Left colon (tissue), 2 donors: ENCODE measurements around the gene USP10. TPM values are rescaled to one million over a fixed set of nuclear protein-coding genes. Genes with fewer than 3 reads are reported as not detected.
A peak's percentile ranks its signal among the peaks of the same experiment; 100 is the strongest.

ENCODE experiments used
- ATAC-seq: fragments of 200-7000 bp; cut with Tn5 transposase; one replicate; pipeline ENCODE4 v1.9.1; 2020; ENCODE audit warnings: mild to moderate bottlenecking, moderate library complexity
- DNase-seq, 2 donors: peaks; one replicate each; pipeline ENCODE4 v3.0.0-alpha.2; 2020
- intact Hi-C, 2 donors: fragments of 100-400 bp; cut with DNase I in 1 of 2; cut with micrococcal nuclease in 1 of 2; formaldehyde crosslinking; loops; one replicate each; pipeline versions ENCODE4 v1.11.2 to v1.14.0; 2022; cut with DNase I, micrococcal nuclease
- total RNA-seq, 2 donors: library from RNA; stranded (reverse); fragmentation: NEBNext Ultra II Directional; extraction: Animal tissue kit (Norgen Biotek cat#: 25700); gene quantifications; one replicate each; pipeline ENCODE4 v1.2.1, GENCODE V29; 2021
- donor health status: DM: no; HTN: no; CAD: no.
- donor health status: DM: yes; HTN: yes; CAD: no.

Gene USP10
- total RNA-seq, 2 donors from 2014 or later: 65.3 to 77.3 TPM

- ATAC-seq: no peak
- no peak for DNase-seq
- intact Hi-C loops: no loop called here
Observed at GRCh38 chr16:84807776-84808175, 108.0 kb downstream of the USP10 start.

- intact Hi-C loops: no loop called here
- no peak for DNase-seq
- ATAC-seq: peak; percentile 22
Observed at GRCh38 chr16:84808826-84809225, 109.0 kb downstream of the USP10 start.

- no peak for DNase-seq
- intact Hi-C loops: no loop called here
- no peak for ATAC-seq
Observed at GRCh38 chr16:84810518-84811273, 110.9 kb downstream of the USP10 start.

GRCh38 chr16:84811529-84811928 is 111.7 kb downstream of the USP10 start:
- ATAC-seq: no peak
- intact Hi-C loops: no loop called here

GRCh38 chr16:84813141-84813934 is 113.5 kb downstream of the USP10 start:
- DNase-seq (no peak), ATAC-seq (no peak)
- intact Hi-C loops: no loop called here

More at GRCh38 chr16:84811529-84811928, 111.7 kb downstream of the USP10 start:
- no peak for DNase-seq

- DNase-seq: no peak
- no peak for ATAC-seq
- intact Hi-C loops: no loop called here
Observed at GRCh38 chr16:84815462-84815861, 115.7 kb downstream of the USP10 start.

- ATAC-seq: no peak
- no peak for DNase-seq
- intact Hi-C loops: no loop called here
Observed at GRCh38 chr16:84816023-84816422, 116.2 kb downstream of the USP10 start.

- no peak for ATAC-seq
- intact Hi-C loops: no loop called here
Observed at GRCh38 chr16:84816485-84816884, 116.7 kb downstream of the USP10 start.

GRCh38 chr16:84817206-84817605 is 117.4 kb downstream of the USP10 start:
- ATAC-seq (no peak), DNase-seq (no peak)
- intact Hi-C loops: no loop called here

More at GRCh38 chr16:84816485-84816884, 116.7 kb downstream of the USP10 start:
- no peak for DNase-seq

- ATAC-seq: no peak
- intact Hi-C loops: no loop called here
- DNase-seq: no peak
Observed at GRCh38 chr16:84817613-84818012, 117.8 kb downstream of the USP10 start.

- no peak for ATAC-seq
- intact Hi-C loops: no loop called here
Observed at GRCh38 chr16:84818133-84818532, 118.3 kb downstream of the USP10 start.

GRCh38 chr16:84818989-84819643 is 119.3 kb downstream of the USP10 start:
- DNase-seq (no peak), ATAC-seq (no peak)
- intact Hi-C loops: no loop called here

More at GRCh38 chr16:84818133-84818532, 118.3 kb downstream of the USP10 start:
- no peak for DNase-seq

- ATAC-seq (peak; percentile 99), DNase-seq (peak; percentile 91 to 96)
- intact Hi-C loops: no loop called here
Observed at GRCh38 chr16:84819644-84820304, 120.0 kb downstream of the USP10 start, which contains the start of gene CRISPLD2. Gene CRISPLD2 (plus strand): TSS chr16:84819985. CDS start chr16:84838496, 18,511 bp downstream.

GRCh38 chr16:84820305-84820684 is 120.5 kb downstream of the USP10 start:
- ATAC-seq (peak; percentile 7), DNase-seq (no peak)
- intact Hi-C loops: no loop called here

GRCh38 chr16:84820771-84821170 is 121.0 kb downstream of the USP10 start:
- DNase-seq (no peak), ATAC-seq (no peak)
- intact Hi-C loops: no loop called here

- ATAC-seq: no peak
- no peak for DNase-seq
- intact Hi-C loops: no loop called here
Observed at GRCh38 chr16:84821179-84821578, 121.4 kb downstream of the USP10 start.

GRCh38 chr16:84821728-84822689 is 122.2 kb downstream of the USP10 start:
- intact Hi-C loops: no loop called here
- DNase-seq: no peak
- no peak for ATAC-seq

- intact Hi-C loops: no loop called here
- no peak for DNase-seq
- no peak for ATAC-seq
Observed at GRCh38 chr16:84822990-84823389, 123.2 kb downstream of the USP10 start.
